Heart left ventricle (tissue), 16 donors: ENCODE data around the gene KANSL1. TPM values are rescaled to one million over a fixed set of nuclear protein-coding genes. Genes with fewer than 3 reads are reported as not detected.

Experiments
- ATAC-seq, 4 donors: fragments of 200-7000 bp; cut with Tn5 transposase; one replicate each; pipeline ENCODE4 v1.9.1; 2020 to 2022; ENCODE audit warnings: moderate library complexity in 4 of 4, mild to moderate bottlenecking in 3 of 4, moderate number of reproducible peaks in 1 of 4
- DNase-seq, 5 donors: peaks; one replicate each; pipeline ENCODE4 v3.0.0-alpha.2; 2020
- H3K27ac ChIP-seq, 12 donors: fragments of 200-600 bp; sonication (generic) in 4 of 12; one replicate each; pipeline versions ENCODE4 v1.5.0 to v1.8.0; 2016 to 2022; ENCODE audit warnings: mild to moderate bottlenecking in 2 of 12
- H3K27me3 ChIP-seq, 9 donors: fragments of 200-600 bp; sonication (generic) in 2 of 9; one replicate each; pipeline versions ENCODE4 v1.5.1 to v1.8.0; 2016 to 2022; ENCODE audit warnings: mild to moderate bottlenecking in 3 of 9
- H3K36me3 ChIP-seq, 9 donors: fragments of 200-600 bp; sonication (generic) in 2 of 9; one replicate each; pipeline versions ENCODE4 v1.5.0 to v1.8.0; 2018 to 2022; ENCODE audit warnings: mild to moderate bottlenecking in 2 of 9
- H3K4me1 ChIP-seq, 12 donors: fragments of 200-600 bp; sonication (generic) in 4 of 12; one replicate each; pipeline versions ENCODE4 v1.5.0 to v1.8.0; 2016 to 2022; ENCODE audit warnings: mild to moderate bottlenecking in 3 of 12
- H3K4me3 ChIP-seq, 12 donors: fragments of 200-600 bp; sonication (generic) in 4 of 12; one replicate each; pipeline versions ENCODE4 v1.5.0 to v1.8.0; 2017 to 2022; ENCODE audit warnings: mild to moderate bottlenecking in 9 of 12, moderate library complexity in 4 of 12
- H3K9me3 ChIP-seq, 12 donors: fragments of 200-600 bp; sonication (generic) in 4 of 12; one replicate each; pipeline versions ENCODE4 v1.5.0 to v1.8.0; 2016 to 2022; ENCODE audit warnings: mild to moderate bottlenecking in 1 of 12
- POLR2A ChIP-seq, 2 donors: fragments of 450-650 bp; IDR thresholded peaks; one replicate each; pipeline ENCODE4 v1.6.1; 2017; ENCODE audit warnings: antibody characterized with exemption in 2 of 2, mild to moderate bottlenecking in 2 of 2, moderate library complexity in 2 of 2
- WGBS, 4 donors: extraction: QIAGEN DNeasy Blood & Tissue Kit in 2 of 4; methylation state at CpG; one replicate each; pipeline versions ENCODE4 v1.1.5 to v1.1.7; 2013 to 2018; 5-methylcytosine and 5-hydroxymethylcytosine counted together
- intact Hi-C, 10 donors: fragments of 100-400 bp; cut with DNase I; formaldehyde crosslinking; loops; one replicate each; pipeline versions ENCODE4 v1.11.1 to v1.14.2; 2022
- polyA plus RNA-seq, 2 donors: library from polyadenylated mRNA; stranded (reverse); fragments of 200-250 nt; gene quantifications; one replicate each; pipeline ENCODE4 v1.2.3, GENCODE V29; 2013
- total RNA-seq, 9 donors: library from RNA; depleted of rRNA in 2 of 9; stranded (reverse); fragments of >200 nt in 2 of 9; fragmentation: NEBNext Ultra II Directional in 3 of 9; extraction: Animal tissue kit (Norgen Biotek cat#: 25700) in 3 of 9; gene quantifications; one replicate each; pipeline versions ENCODE4 v1.1.0 to v1.2.4, GENCODE V29; 2016 to 2023
- TF ChIP-seq, protein P1 (sequence below), 12 donors: fragments of 200-600 bp; sonication (generic) in 4 of 12; IDR thresholded peaks; one replicate each; pipeline versions ENCODE4 v1.5.0 to v1.8.0; 2018 to 2022; ENCODE audit warnings: antibody characterized with exemption in 12 of 12, mild to moderate bottlenecking in 5 of 12
- donor health status: ischemic (EF 13 %, LVEDD 7.1; RV severe dilation, severe dysfunction).
- donor health status: healthy with polysubstance abuse.
- donor health status: DM: no; HTN: yes; CAD: no.
- donor health status: DM: no; HTN: no; CAD: no.
- donor health status: ischemic (EF 25% LVEDD 6.9; RV normal size, moderate dysfunction).
- donor health status: ischemic (EF 25% LVEDD 5.7; RV mildly dilated, moderate dysfunction).
- donor health status: healthy.
- donor health status: DM: yes; HTN: yes; CAD: no.
- donor health status: ischemic (EF 35%, LVEDD 5.7; RV mildly dilated, moderate dysfunction).
- donor health status: nonischemic (EF 11% LVEDD 7.7; RV severe dilation, severe dysfunction).
- donor health status: DM: yes; HTN: yes; CAD: no.
- donor health status: PGD.
- donor health status: ischemic (EF 29% LVEDD 5.4; RV normal size, mild dysfunction).
- donor health status: nonischemic (EF 23%, LVEDD 6.1; RV moderate dilation, normal function).

KANSL1 gene
- total and polyA plus RNA-seq, 11 donors, result 13.7 to 57.2 (median 28.9) TPM

- DNase-seq (no peak), ATAC-seq (no peak)
- TF ChIP-seq, protein P1, sequence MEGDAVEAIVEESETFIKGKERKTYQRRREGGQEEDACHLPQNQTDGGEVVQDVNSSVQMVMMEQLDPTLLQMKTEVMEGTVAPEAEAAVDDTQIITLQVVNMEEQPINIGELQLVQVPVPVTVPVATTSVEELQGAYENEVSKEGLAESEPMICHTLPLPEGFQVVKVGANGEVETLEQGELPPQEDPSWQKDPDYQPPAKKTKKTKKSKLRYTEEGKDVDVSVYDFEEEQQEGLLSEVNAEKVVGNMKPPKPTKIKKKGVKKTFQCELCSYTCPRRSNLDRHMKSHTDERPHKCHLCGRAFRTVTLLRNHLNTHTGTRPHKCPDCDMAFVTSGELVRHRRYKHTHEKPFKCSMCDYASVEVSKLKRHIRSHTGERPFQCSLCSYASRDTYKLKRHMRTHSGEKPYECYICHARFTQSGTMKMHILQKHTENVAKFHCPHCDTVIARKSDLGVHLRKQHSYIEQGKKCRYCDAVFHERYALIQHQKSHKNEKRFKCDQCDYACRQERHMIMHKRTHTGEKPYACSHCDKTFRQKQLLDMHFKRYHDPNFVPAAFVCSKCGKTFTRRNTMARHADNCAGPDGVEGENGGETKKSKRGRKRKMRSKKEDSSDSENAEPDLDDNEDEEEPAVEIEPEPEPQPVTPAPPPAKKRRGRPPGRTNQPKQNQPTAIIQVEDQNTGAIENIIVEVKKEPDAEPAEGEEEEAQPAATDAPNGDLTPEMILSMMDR (IDR thresholded peaks at IDR 0.05), result no peak
- TF ChIP-seq POLR2A (IDR thresholded peaks at IDR 0.05), result no peak
- intact Hi-C loops, result no loop called here
- Histone ChIP-seq H3K9me3 (peaks cover 0 to 11% (median 5%) of the 10 kb centered on the region in 12 donors), H3K27ac (no peak overlapping the region), H3K4me3 (no peak overlapping the region), H3K36me3 (peaks cover 0 to 5% (median 0%) of the 10 kb centered on the region in 9 donors), H3K27me3 (no peaks in the 10 kb centered on the region), H3K4me1 (peaks cover 0 to 11% (median 3%) of the 10 kb centered on the region in 12 donors)
- WGBS, 4 donors, result 59 to 68% (median 67%) methylated on average over 2 of the region's 2 CpGs
Measured at GRCh38 chr17:46202424-46202823, 9.2 kb upstream of the KANSL1 start.

DNA sequence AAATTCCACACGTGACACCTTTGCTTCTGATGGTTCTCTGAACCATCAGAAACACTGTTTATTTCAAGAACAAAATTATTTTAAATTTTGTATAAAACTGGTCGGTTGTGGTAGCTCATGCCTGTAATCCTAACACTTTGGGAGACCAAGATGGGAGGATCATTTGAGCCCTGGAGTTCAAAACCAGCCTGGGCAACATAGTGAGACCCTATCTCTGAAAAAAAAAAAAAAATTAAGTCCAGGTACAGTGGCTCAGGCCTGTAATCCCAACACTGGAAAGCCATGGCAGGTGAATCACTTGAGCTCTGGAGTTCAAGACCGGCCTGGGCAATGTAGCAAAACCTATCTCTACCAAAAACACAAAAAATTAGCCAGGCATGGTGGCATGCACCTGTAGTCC is 8.3 kb upstream of the KANSL1 start:
- H3K4me3 ChIP-seq, result no peak overlapping the region
- H3K27ac ChIP-seq, result no peak overlapping the region
- no peak for DNase-seq
- ATAC-seq, result no peak
- TF ChIP-seq, protein P1 (IDR thresholded peaks at IDR 0.05), result no peak
- TF ChIP-seq POLR2A (IDR thresholded peaks at IDR 0.05), result no peak
- H3K27me3 ChIP-seq, result no peaks in the 10 kb centered on the region
- peaks cover 0 to 5% (median 0%) of the 10 kb centered on the region in 9 donors for H3K36me3 ChIP-seq
- H3K9me3 ChIP-seq, result peaks cover 0 to 11% (median 5%) of the 10 kb centered on the region in 12 donors
- peaks cover 0 to 14% (median 3%) of the 10 kb centered on the region in 12 donors for H3K4me1 ChIP-seq
- 94 to 97% (median 96%) methylated on average over 3 of the region's 3 CpGs for WGBS, 4 donors
- intact Hi-C loops, result no loop called here

GRCh38 chr17:46200197-46200596 is 7.0 kb upstream of the KANSL1 start:
- no peak for ATAC-seq
- H3K4me1 ChIP-seq, result peaks cover 0 to 19% (median 4%) of the 10 kb centered on the region in 12 donors
- 95 to 98% (median 96%) methylated on average over 7 of the region's 7 CpGs for WGBS, 4 donors
- H3K27me3 ChIP-seq, result no peaks in the 10 kb centered on the region
- DNase-seq, result no peak
- no peak for TF ChIP-seq POLR2A (IDR thresholded peaks at IDR 0.05)
- TF ChIP-seq, protein P1 (IDR thresholded peaks at IDR 0.05), result no peak
- peaks cover 0 to under 1% (median 0%) of the 10 kb centered on the region in 12 donors for H3K9me3 ChIP-seq
- no peak overlapping the region for H3K27ac ChIP-seq
- no peak overlapping the region for H3K4me3 ChIP-seq
- intact Hi-C loops, result no loop called here
- no peaks in the 10 kb centered on the region for H3K36me3 ChIP-seq

DNA sequence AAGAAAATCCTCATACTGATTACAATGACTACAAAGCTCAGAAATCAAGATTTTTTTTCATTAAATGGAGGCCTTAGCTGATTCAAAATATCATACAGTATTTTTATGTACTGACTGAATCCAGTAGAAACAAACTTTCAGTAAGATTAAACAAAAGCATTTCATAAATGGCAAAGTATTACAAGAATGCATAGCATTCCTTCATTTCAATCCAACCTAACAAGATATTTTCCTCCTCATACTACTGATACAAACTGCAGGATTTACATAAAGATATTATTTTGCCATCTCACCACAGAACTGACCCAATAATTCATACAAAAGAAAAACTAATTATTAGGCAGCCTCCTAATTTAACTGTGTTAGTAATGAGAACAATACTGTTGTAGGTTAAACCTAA is 6.2 kb upstream of the KANSL1 start:
- no peaks in the 10 kb centered on the region for H3K9me3 ChIP-seq
- H3K36me3 ChIP-seq, result no peaks in the 10 kb centered on the region
- no peak overlapping the region for H3K4me3 ChIP-seq
- no peaks in the 10 kb centered on the region for H3K27me3 ChIP-seq
- TF ChIP-seq, protein P1 (IDR thresholded peaks at IDR 0.05), result no peak
- no peak for TF ChIP-seq POLR2A (IDR thresholded peaks at IDR 0.05)
- ATAC-seq, result no peak
- intact Hi-C loops, result no loop called here
- DNase-seq, result no peak
- no peak overlapping the region for H3K27ac ChIP-seq
- H3K4me1 ChIP-seq, result peaks cover 0 to 27% (median 12%) of the 10 kb centered on the region in 12 donors
